IPS-18a (cell line): Measurements from ENCODE around the gene NETO2.
"Not testable (repeated sequence)": the region's sequence is repeated elsewhere in the genome, so short reads cannot be mapped to it uniquely, and the experiment has no call there.

ENCODE experiments used
- H3K27ac ChIP-seq: one replicate; pipeline ENCODE4 v1.5.1; 2013; ENCODE audit warnings: low read length
- H3K27me3 ChIP-seq: one replicate; pipeline ENCODE4 v1.6.1; 2013; ENCODE audit warnings: mild to moderate bottlenecking, low read length; ENCODE audit not compliant: control insufficient read depth, insufficient read depth
- H3K36me3 ChIP-seq: one replicate; pipeline ENCODE4 v1.6.1; 2013; ENCODE audit warnings: low read depth, low read length; ENCODE audit not compliant: control insufficient read depth
- H3K4me1 ChIP-seq: one replicate; pipeline ENCODE4 v1.6.1; 2013; ENCODE audit warnings: low read depth, low read length; ENCODE audit not compliant: control insufficient read depth
- H3K4me3 ChIP-seq: one replicate; pipeline ENCODE4 v1.5.1; 2013; ENCODE audit warnings: low read length
- H3K9ac ChIP-seq: one replicate; pipeline ENCODE4 v1.6.1; 2013; ENCODE audit warnings: mild to moderate bottlenecking, low read length, moderate library complexity
- H3K9me3 ChIP-seq: one replicate; pipeline ENCODE4 v1.6.1; 2013; ENCODE audit warnings: low read depth, low read length; ENCODE audit not compliant: control insufficient read depth

NETO2 gene

DNA sequence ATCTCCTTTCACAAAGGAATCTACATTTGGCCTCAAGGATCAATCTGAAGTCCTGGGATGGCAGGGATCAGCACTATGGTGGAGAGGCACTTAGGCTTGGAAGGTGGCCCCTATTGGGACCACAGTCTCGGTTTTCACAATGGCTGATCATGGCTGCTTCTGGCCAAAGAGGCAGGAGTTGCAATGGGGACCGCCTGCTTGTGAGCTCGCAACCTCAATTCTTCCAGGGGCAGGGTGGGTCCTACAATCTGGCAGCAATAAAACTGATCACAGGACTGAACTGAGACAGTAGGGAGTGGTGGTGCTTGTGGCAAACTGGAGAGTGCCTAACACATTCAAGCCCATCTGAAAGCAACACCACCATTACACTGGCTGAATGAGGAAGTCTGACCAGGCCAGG, 83.1 kb downstream of the NETO2 start:
- Histone ChIP-seq H3K4me3 (no peak overlapping the region), H3K36me3 (no peaks in the 10 kb centered on the region), H3K4me1 (no peaks in the 10 kb centered on the region), H3K27ac (no peak overlapping the region), H3K27me3 (no peaks in the 10 kb centered on the region), H3K9ac (no peak overlapping the region), H3K9me3 (no peaks in the 10 kb centered on the region)

DNA sequence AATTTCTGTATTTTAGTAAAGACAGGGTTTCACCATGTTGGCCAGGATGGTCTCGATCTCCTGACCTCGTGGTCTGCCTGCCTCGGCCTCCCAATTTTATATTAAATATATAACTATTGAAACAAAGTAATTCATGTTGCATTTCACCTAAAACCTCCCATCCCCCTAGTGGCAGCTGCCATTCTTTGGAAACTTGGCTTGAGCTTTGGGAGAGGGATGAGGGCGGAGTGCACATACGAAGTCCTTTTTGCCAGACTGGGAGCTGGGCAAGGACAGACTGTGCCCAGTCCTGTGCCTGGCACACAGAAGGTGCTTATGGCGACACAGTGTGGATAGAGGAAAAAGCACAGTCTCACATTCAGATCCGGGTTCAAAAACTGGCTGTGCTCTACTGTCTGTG, 83.8 kb downstream of the NETO2 start:
- Histone ChIP-seq H3K9me3 (no peaks in the 10 kb centered on the region), H3K27ac (no peak overlapping the region), H3K27me3 (no peaks in the 10 kb centered on the region), H3K9ac (no peak overlapping the region), H3K4me1 (no peaks in the 10 kb centered on the region), H3K36me3 (no peaks in the 10 kb centered on the region), H3K4me3 (no peak overlapping the region)

DNA sequence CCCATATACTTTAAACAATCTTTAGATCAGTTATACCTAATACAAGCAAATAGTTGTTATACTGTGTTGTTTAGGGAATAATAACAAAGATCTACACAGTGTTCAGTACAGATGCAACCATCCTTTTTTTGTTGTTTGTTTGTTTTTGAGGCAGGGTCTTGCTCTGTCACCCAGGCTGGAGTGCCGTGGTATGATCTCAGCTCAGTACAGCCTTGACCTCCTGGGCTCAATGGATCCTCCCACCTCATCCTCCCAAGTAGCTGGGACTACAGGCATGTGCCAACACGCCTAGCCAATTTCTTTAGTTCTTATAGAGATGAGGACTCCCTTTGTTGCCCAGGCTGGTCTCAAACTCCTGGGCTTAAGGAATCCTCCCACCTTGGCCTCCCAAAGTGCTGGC, 84.6 kb downstream of the NETO2 start:
- H3K9me3 ChIP-seq, H3K27me3 ChIP-seq, H3K4me1 ChIP-seq, H3K36me3 ChIP-seq, H3K4me3 ChIP-seq, H3K9ac ChIP-seq, H3K27ac ChIP-seq: not testable (repeated sequence)

DNA sequence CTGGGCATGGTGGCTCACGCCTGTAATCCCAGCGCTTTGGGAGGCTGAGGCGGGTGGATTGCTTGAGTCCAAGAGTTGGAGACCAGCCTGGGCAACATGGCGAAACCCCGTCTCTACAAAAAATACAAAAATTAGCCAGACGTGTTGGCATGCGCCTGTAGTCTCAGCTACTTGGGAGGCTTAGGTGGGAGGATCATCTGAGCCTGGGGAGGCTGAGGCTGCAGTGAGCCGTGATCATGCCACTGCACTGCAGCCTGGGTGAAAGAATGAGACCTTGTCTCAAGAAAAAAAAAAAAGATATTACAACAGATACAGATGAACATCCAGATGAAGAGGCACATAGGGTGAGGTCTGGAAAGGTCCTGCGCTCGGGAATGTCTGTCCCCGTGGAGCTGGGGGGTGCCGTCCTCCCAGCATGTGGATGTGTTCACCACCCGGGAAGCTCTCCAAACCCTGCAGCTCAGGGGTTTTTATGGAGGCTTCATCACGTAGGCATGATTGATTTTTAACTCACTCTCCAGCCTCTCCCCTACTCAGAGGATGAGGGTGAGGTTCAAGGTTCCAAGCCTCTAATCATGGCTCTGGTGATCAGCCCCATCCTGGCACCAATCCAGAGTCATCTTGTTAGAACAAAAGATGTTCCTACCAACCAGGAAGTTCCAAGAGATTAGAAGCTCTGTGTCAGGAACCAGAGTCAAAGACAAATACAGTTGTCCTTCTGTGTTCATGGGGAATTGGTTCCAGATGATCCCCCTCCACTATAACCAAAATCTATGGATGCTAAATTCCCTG, 85.3 kb downstream of the NETO2 start:
- Histone ChIP-seq H3K4me1 (no peaks in the 10 kb centered on the region), H3K36me3 (no peaks in the 10 kb centered on the region), H3K4me3 (no peak overlapping the region), H3K27me3 (no peaks in the 10 kb centered on the region), H3K27ac (no peak overlapping the region), H3K9me3 (no peaks in the 10 kb centered on the region), H3K9ac (no peak overlapping the region)

DNA sequence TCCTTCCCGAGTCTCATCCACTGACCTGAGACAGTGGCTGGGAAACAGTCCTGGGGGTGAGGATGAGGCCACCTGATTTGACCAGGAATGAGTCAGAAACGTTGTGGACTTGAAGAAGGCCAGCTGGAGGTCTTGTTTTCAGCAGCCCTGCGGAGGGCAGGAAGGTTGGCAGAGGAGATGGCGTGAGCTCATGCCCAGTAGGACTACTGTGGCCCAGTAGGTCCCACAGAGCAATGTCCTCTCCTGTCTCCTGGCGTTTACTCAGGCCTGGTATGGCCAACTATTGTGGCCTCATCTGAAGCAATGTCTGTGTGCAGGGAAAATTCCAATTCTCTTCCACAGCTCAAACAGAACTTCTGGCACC, 86.1 kb downstream of the NETO2 start:
- Histone ChIP-seq H3K27me3 (no peaks in the 10 kb centered on the region), H3K27ac (no peak overlapping the region), H3K9ac (no peak overlapping the region), H3K4me3 (no peak overlapping the region), H3K9me3 (no peaks in the 10 kb centered on the region), H3K4me1 (no peaks in the 10 kb centered on the region), H3K36me3 (no peaks in the 10 kb centered on the region)

DNA sequence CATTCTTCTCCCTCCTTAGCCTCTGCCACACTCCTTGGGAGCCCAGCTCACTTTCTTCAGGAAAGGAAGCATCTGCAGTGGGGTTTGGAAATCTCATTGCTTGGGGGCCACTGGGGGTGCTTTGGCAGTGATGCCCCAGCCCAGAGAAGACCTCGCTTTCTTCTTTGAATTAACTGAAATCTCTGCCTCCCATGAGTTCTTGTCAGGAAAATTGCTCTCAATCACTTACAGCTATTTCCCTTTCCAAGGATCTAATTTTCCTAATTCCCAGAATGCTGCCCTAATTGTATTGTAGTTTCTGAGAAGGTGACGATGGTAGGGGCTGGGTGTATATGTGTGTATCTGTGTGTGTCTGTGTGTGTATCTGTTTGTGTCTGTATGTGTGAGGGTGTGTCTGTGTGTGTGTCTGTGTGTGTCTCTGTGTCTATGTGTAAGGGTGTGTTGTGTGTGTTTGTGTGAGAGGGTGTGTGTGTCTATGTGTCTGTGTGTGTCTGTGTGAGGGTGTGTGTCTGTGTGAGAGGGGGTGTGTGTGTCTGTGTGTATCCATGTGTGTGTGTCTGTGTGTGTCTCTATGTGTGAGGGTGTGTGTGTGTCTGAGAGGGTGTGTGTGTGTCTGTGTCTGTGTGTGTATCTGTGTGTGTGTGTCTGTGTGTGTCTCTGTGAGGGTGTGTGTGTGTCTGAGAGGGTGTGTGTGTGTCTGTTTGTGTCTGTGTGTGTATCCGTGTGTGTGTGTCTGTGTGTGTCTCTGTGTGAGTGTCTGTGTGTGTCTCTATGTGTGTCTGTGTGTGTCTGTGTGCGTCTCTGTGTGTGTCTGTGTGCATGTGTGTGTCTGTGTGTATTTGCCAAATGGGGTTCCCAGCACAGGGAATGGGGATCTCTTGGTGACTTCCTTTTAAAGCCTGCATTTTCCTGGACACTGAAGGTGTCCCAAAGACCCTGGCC, 86.8 kb downstream of the NETO2 start:
- Histone ChIP-seq H3K4me1 (no peaks in the 10 kb centered on the region), H3K4me3 (no peak overlapping the region), H3K9me3 (no peaks in the 10 kb centered on the region), H3K36me3 (no peaks in the 10 kb centered on the region), H3K9ac (no peak overlapping the region), H3K27me3 (no peaks in the 10 kb centered on the region), H3K27ac (no peak overlapping the region)

DNA sequence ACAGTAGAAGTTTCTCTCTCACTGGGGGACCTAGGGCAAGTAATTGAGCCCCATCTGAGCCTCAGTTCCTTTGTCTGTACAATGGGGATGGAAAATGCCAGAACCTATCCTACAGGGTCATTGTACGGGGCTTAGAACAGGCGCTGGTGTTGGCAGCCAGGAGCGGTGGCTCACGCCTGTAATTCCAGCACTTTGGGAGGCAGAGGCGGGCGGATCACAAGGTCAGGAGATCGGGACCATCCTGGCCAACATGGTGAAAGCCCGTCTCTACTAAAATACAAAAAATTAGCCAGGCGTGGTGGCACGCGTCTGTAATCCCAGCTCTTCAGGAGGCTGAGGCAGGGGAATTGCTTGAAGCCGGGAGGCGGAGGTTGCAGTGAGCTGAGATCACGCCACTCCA, 87.7 kb downstream of the NETO2 start:
- H3K4me1 ChIP-seq, H3K27ac ChIP-seq, H3K27me3 ChIP-seq, H3K9me3 ChIP-seq, H3K9ac ChIP-seq, H3K4me3 ChIP-seq, H3K36me3 ChIP-seq: not testable (repeated sequence)

DNA sequence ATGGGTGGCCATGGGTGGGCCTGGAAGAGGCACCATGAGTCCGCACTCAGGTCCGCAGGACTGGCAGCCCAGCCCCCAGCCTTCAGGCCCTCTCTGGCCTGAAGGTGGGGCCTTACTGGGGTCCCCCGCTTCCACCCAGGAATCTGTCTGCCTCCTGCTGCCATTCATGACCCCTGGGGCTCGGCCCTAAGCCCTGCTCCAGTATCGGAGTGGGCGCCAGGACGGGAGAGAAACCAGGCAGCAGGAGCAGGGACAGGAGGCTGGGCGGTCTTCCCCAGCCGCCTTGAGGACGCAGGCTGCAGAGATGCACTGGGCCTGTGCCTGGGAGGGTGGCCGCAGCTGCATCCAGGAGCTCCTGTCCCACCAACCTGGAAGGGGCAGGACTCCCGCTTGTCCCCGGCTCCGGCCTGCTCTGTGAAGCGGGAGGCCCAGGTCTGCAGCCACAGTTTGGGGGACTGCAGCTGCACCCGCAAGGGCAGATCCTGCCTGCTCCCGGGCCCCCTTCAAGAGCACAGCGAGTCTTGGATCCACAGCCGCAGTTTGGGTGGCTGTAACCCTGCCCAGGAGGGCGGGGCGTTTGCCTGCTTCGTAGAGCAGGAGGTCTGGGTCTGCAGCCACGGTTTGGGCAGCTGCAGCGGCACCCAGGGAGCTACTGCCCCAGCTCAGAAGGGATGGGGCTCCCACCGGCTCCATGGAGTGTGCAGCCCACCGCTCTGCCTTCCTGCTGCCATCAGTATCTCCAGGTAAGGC, 88.4 kb downstream of the NETO2 start:
- Histone ChIP-seq H3K4me1 (no peaks in the 10 kb centered on the region), H3K9me3 (no peaks in the 10 kb centered on the region), H3K4me3 (no peak overlapping the region), H3K9ac (no peak overlapping the region), H3K27ac (no peak overlapping the region), H3K36me3 (no peaks in the 10 kb centered on the region), H3K27me3 (no peaks in the 10 kb centered on the region)

DNA sequence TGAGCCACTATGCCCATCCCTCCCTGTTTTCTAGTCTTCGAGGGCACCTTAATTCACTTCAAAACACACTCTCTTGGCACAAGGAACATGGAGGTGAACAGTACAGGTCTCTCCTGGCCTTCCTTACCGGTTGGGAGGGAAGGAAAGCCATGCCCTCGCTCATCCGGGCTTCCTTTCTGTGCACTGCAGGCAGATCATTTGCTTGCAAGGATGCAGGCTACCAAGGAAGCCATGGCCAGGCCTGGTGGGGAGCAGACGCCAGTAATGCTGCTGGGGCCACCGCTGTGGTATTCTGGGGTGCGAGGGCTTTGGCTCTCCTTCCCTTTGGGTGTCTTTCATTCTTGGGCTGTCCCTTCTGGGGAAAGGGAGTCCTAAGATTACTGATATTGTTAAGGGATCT, 89.4 kb downstream of the NETO2 start:
- Histone ChIP-seq H3K27me3 (no peaks in the 10 kb centered on the region), H3K4me3 (no peak overlapping the region), H3K4me1 (no peaks in the 10 kb centered on the region), H3K27ac (no peak overlapping the region), H3K9me3 (no peaks in the 10 kb centered on the region), H3K9ac (no peak overlapping the region), H3K36me3 (no peaks in the 10 kb centered on the region)

DNA sequence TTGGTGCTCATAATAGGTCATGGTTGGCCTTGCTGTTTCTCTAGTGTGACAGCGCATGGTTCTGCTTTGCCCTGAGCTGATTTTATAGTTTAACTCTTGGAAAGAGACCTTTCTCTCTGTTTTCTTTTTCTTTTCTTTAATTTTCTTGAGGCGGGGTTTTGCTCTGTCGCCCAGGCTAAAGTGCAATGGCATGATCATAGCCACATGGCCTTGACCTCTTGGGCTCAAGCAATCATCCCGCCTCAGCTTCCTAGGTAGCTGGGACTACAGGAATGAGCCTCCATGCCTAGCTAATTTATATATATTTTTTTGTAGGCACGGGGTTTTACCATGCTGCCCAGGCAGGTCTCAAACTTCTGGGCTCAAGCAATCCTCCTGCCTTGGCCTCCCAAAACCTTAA, 89.8 kb downstream of the NETO2 start:
- Histone ChIP-seq H3K27ac (no peak overlapping the region), H3K4me1 (no peaks in the 10 kb centered on the region), H3K9ac (no peak overlapping the region), H3K9me3 (no peaks in the 10 kb centered on the region), H3K27me3 (no peaks in the 10 kb centered on the region), H3K4me3 (no peak overlapping the region), H3K36me3 (no peaks in the 10 kb centered on the region)
